GOT3 (cell line): ENCODE results near the gene TMEM41B.
"Not testable (repeated sequence)": the region's sequence is repeated elsewhere in the genome, so short reads cannot be mapped to it uniquely, and the experiment has no call there.

Source experiments
- DNase-seq: peaks from one replicate; lab custom pipeline; 2025; ENCODE audit warnings: mixed read lengths; lab: John Stamatoyannopoulos, UW

The TMEM41B gene

GRCh38 chr11:9259981-9260837, 54.2 kb downstream of the TMEM41B start:
- DNase-seq = no peak

- not testable (repeated sequence) for DNase-seq
Measured at GRCh38 chr11:9258279-9258678, 56.1 kb downstream of the TMEM41B start.

GRCh38 chr11:9254416-9254815, 60.0 kb downstream of the TMEM41B start:
- no peak for DNase-seq

- DNase-seq = no peak
Measured at GRCh38 chr11:9253086-9253485, 61.3 kb downstream of the TMEM41B start.

- DNase-seq = no peak
Measured at GRCh38 chr11:9251311-9251710, 63.1 kb downstream of the TMEM41B start.

GRCh38 chr11:9250139-9250582, 64.2 kb downstream of the TMEM41B start:
- DNase-seq = no peak

GRCh38 chr11:9249252-9249651, 65.1 kb downstream of the TMEM41B start:
- no peak for DNase-seq

- DNase-seq = no peak
Measured at GRCh38 chr11:9247863-9248262, 66.5 kb downstream of the TMEM41B start.

GRCh38 chr11:9236242-9236641, 78.2 kb downstream of the TMEM41B start:
- DNase-seq = not testable (repeated sequence)

- DNase-seq = no peak
Measured at GRCh38 chr11:9232482-9232881, 81.9 kb downstream of the TMEM41B start.

- DNase-seq = no peak
Measured at GRCh38 chr11:9231848-9232177, 82.6 kb downstream of the TMEM41B start.
